HCT116 (cell line): ENCODE measurements around the gene ZNF76.

Experiments used
- CTCF ChIP-seq, 3 experiments: fragments of 200-600 bp in 1 of 3; sonication (generic) in 1 of 3; IDR thresholded peaks in 2 of 3; conservative IDR thresholded peaks in 1 of 3; 2 replicates each; pipeline ENCODE4 v1.5.1; 2012 to 2017; ENCODE audit warnings: low read depth in 2 of 3, low read length in 2 of 3, antibody characterized with exemption in 1 of 3, borderline replicate concordance in 1 of 3, control low read depth in 1 of 3, mild to moderate bottlenecking in 1 of 3, mixed read lengths in 1 of 3, mixed run types in 1 of 3, moderate library complexity in 1 of 3; ENCODE audit not compliant: insufficient read depth in 1 of 3
- POLR2A ChIP-seq: IDR thresholded peaks from 2 replicates; pipeline ENCODE4 v1.7.0; 2011; ENCODE audit warnings: borderline replicate concordance; ENCODE audit not compliant: insufficient read depth, insufficient read length; ENCODE audit errors: extremely low read depth

- TF ChIP-seq CTCF (IDR thresholded peaks at IDR 0.05 in 2 of 3, conservative IDR thresholded peaks at IDR 0.05 in 1 of 3; ENCODE audit: borderline replicate concordance in 1 of 3, insufficient read depth in 1 of 3, low read depth in 2 of 3, low read length in 2 of 3) = no peak
- TF ChIP-seq POLR2A = no peak
These were observed 28.3 kb downstream of the ZNF76 start for GRCh38 chr6:35287671-35288396.
